ENCODE data around the gene FANCL.
"Not testable (repeated sequence)": the region's sequence is repeated elsewhere in the genome, so short reads cannot be mapped to it uniquely, and the experiment has no call there.

GRCh38 chr2:58177187-58177586 lies 63.9 kb downstream of the FANCL start:
- TF ChIP-seq POLR2A, CTCF (IDR thresholded peaks at IDR 0.05): not testable (repeated sequence)

Data from vagina (tissue), 2 donors.